HepG2 (cell line): Measurements from ENCODE around the gene GLTPD2.

ENCODE experiments used
- ZBTB1 ChIP-seq: sonication (generic); formaldehyde crosslinking; IDR thresholded peaks from 2 replicates; pipeline ENCODE4 v1.4.0; 2020; ENCODE audit warnings: missing genetic modification reagents, borderline replicate concordance
- TF ChIP-seq, protein P1 (sequence below): sonication (generic); formaldehyde crosslinking; IDR thresholded peaks from 2 replicates; pipeline ENCODE4 v1.4.0; 2020; ENCODE audit warnings: missing genetic modification reagents, mild to moderate bottlenecking, borderline replicate concordance

DNA sequence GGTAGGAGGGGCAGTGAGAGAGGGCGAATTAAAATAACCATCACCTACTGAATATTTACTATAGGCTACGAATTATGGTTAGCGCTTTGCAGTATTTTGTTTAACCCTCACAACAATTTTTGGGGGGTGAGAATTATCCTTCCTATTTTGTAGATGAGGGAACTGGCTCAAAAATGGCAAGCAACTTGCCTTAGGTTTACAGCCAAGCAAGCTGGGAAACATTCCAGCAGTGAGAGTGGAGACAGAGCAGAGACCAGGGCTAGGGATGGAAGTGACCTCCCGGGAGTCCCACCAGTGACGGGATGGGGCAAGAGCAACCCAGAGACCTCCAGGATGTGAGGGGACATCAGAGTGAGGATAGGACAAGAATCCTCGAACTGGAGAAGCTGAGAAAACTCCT lies 2.2 kb upstream of the GLTPD2 start:
- TF ChIP-seq, protein P1, sequence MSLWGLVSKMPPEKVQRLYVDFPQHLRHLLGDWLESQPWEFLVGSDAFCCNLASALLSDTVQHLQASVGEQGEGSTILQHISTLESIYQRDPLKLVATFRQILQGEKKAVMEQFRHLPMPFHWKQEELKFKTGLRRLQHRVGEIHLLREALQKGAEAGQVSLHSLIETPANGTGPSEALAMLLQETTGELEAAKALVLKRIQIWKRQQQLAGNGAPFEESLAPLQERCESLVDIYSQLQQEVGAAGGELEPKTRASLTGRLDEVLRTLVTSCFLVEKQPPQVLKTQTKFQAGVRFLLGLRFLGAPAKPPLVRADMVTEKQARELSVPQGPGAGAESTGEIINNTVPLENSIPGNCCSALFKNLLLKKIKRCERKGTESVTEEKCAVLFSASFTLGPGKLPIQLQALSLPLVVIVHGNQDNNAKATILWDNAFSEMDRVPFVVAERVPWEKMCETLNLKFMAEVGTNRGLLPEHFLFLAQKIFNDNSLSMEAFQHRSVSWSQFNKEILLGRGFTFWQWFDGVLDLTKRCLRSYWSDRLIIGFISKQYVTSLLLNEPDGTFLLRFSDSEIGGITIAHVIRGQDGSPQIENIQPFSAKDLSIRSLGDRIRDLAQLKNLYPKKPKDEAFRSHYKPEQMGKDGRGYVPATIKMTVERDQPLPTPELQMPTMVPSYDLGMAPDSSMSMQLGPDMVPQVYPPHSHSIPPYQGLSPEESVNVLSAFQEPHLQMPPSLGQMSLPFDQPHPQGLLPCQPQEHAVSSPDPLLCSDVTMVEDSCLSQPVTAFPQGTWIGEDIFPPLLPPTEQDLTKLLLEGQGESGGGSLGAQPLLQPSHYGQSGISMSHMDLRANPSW (CRISPR knock-in tag) = no peak
- no peak for TF ChIP-seq ZBTB1
